ENCODE data around the gene SCD5. TPM values are rescaled to one million over a fixed set of nuclear protein-coding genes. Genes with fewer than 3 reads are reported as not detected.

SCD5 gene
- total RNA-seq, 2 experiments from 2014 or later = 0.47 to 0.76 TPM

DNA sequence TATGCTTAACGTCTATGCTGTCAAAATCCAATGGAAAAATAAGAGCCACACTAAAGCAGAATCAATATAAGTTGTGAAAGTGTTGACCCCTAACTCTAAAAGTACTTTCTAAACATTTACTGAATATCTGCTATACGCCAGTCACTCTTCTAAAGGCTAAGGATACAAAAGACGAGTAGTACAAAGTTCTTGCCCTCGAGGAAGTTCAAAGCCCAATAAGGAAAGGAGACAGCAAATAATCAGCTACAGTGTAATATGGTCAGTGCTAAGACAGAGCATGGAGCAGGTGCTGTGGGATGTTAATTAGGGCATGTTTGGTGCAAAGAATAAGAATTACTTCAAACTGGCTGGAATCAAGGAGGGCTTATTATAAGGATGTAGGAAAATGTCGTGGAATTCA is 205.2 kb downstream of the SCD5 start:
- Histone ChIP-seq H3K4me2 (ENCODE audit: low read length) (no peak overlapping the region), H3K4me3 (ENCODE audit: low read depth, low read length, poor library complexity, severe bottlenecking) (no peak overlapping the region), H3K79me2 (ENCODE audit: insufficient read depth, low read depth, low read length) (no peaks in the 10 kb centered on the region), H3K9me2 (ENCODE audit: insufficient read depth, low read length) (no peaks in the 10 kb centered on the region), H4K20me1 (ENCODE audit: insufficient read depth, low read length) (no peaks in the 10 kb centered on the region), H3K36me3 (ENCODE audit: insufficient read depth, low read length) (no peaks in the 10 kb centered on the region), H3K9me3 (ENCODE audit: low read length) (no peaks in the 10 kb centered on the region), H2AFZ (ENCODE audit: low read length) (no peak overlapping the region), H3K4me1 (ENCODE audit: insufficient read depth, low read length, poor library complexity, severe bottlenecking) (no peaks in the 10 kb centered on the region), H3K27ac (ENCODE audit: low read depth, low read length, poor library complexity, severe bottlenecking) (no peak overlapping the region)
- no peak for DNase-seq (ENCODE audit: low spot score)
- BruUV-seq (replicated peaks) = no TSS peak
- no peak for TF ChIP-seq EZH2phosphoT487 (IDR thresholded peaks at IDR 0.05; ENCODE audit: borderline replicate concordance, low read depth, low read length)
- TF ChIP-seq, protein P1, sequence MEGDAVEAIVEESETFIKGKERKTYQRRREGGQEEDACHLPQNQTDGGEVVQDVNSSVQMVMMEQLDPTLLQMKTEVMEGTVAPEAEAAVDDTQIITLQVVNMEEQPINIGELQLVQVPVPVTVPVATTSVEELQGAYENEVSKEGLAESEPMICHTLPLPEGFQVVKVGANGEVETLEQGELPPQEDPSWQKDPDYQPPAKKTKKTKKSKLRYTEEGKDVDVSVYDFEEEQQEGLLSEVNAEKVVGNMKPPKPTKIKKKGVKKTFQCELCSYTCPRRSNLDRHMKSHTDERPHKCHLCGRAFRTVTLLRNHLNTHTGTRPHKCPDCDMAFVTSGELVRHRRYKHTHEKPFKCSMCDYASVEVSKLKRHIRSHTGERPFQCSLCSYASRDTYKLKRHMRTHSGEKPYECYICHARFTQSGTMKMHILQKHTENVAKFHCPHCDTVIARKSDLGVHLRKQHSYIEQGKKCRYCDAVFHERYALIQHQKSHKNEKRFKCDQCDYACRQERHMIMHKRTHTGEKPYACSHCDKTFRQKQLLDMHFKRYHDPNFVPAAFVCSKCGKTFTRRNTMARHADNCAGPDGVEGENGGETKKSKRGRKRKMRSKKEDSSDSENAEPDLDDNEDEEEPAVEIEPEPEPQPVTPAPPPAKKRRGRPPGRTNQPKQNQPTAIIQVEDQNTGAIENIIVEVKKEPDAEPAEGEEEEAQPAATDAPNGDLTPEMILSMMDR (conservative IDR thresholded peaks at IDR 0.05; ENCODE audit: low read length) = no peak
- ChIA-PET POLR2A (interaction anchor here (0.8 to 1.1 kb wide), 2 partner anchors 9 to 40 kb away, joined by 3 read pairs; no protein-coding TSS in a partner anchor), CTCF (ENCODE audit: unreplicated experiment) (no interaction called here)
- intact Hi-C loops (cut with micrococcal nuclease; ENCODE audit: unreplicated experiment) = no loop called here

DNA sequence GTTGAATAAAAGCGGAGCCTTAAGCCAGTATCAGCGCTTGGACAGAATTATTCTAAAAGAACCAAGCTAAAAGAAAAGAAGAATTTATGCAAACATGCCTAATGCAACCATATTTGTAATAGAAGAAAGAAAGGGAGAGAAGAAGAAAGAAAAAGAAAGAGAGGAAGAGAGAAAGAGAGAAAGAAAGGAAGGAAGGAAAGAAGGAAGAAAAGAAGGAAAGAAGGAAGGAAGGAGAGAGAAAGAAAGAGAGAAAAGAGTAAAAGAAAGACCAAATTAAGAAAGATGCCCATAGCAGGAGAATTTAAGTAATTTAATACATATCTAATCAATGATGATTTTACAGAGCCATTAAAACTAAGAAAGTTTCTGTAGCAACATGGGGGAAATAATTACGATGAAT is 206.0 kb downstream of the SCD5 start:
- no peak for DNase-seq (ENCODE audit: low spot score)
- CTCF ChIA-PET (ENCODE audit: unreplicated experiment) = no interaction called here
- H3K9me2 ChIP-seq (ENCODE audit: insufficient read depth, low read length) = no peaks in the 10 kb centered on the region
- no peaks in the 10 kb centered on the region for H3K9me3 ChIP-seq (ENCODE audit: low read length)
- H3K36me3 ChIP-seq (ENCODE audit: insufficient read depth, low read length) = no peaks in the 10 kb centered on the region
- no peaks in the 10 kb centered on the region for H4K20me1 ChIP-seq (ENCODE audit: insufficient read depth, low read length)
- no TSS peak for BruUV-seq (replicated peaks)
- no peak overlapping the region for H3K27ac ChIP-seq (ENCODE audit: low read depth, low read length, poor library complexity, severe bottlenecking)
- H3K4me1 ChIP-seq (ENCODE audit: insufficient read depth, low read length, poor library complexity, severe bottlenecking) = no peaks in the 10 kb centered on the region
- H2AFZ ChIP-seq (ENCODE audit: low read length) = no peak overlapping the region
- TF ChIP-seq, protein P1 (conservative IDR thresholded peaks at IDR 0.05; ENCODE audit: low read length) = no peak
- TF ChIP-seq EZH2phosphoT487 (IDR thresholded peaks at IDR 0.05; ENCODE audit: borderline replicate concordance, low read depth, low read length) = no peak
- intact Hi-C loops (cut with micrococcal nuclease; ENCODE audit: unreplicated experiment) = no loop called here
- H3K4me3 ChIP-seq (ENCODE audit: low read depth, low read length, poor library complexity, severe bottlenecking) = no peak overlapping the region
- no peaks in the 10 kb centered on the region for H3K79me2 ChIP-seq (ENCODE audit: insufficient read depth, low read depth, low read length)
- no peak overlapping the region for H3K4me2 ChIP-seq (ENCODE audit: low read length)
- POLR2A ChIA-PET = interaction anchor here (0.7 to 0.8 kb wide), 4 partner anchors 40 to 202 kb away, joined by 3 to 9 read pairs (median 5); no protein-coding TSS in a partner anchor

DNA sequence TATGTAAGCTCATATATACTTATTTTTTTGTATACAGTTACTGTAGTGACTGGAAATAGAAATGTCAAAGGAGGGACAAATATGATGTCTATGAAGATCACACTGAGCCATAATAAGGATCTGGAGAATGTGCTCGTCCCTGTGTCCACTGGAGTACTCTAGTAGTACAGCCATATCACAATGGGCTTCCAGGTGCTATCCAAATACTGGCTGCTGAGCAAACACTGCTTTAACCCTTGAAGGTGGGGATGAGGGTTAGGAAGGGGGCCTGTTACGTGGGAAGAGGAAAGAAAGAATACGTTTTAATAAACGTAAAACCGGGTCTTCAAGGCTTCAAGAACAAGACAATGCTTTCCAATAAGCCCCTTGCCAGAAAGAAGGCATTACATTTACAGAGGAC is 207.0 kb downstream of the SCD5 start:
- CTCF ChIA-PET (ENCODE audit: unreplicated experiment) = no interaction called here
- TF ChIP-seq, protein P1 (conservative IDR thresholded peaks at IDR 0.05; ENCODE audit: low read length) = no peak
- no peak for TF ChIP-seq EZH2phosphoT487 (IDR thresholded peaks at IDR 0.05; ENCODE audit: borderline replicate concordance, low read depth, low read length)
- Histone ChIP-seq H3K9me3 (ENCODE audit: low read length) (no peaks in the 10 kb centered on the region), H4K20me1 (ENCODE audit: insufficient read depth, low read length) (no peaks in the 10 kb centered on the region), H3K9me2 (ENCODE audit: insufficient read depth, low read length) (no peaks in the 10 kb centered on the region), H3K4me3 (ENCODE audit: low read depth, low read length, poor library complexity, severe bottlenecking) (no peak overlapping the region), H3K36me3 (ENCODE audit: insufficient read depth, low read length) (no peaks in the 10 kb centered on the region), H3K4me1 (ENCODE audit: insufficient read depth, low read length, poor library complexity, severe bottlenecking) (no peaks in the 10 kb centered on the region), H2AFZ (ENCODE audit: low read length) (no peak overlapping the region), H3K27ac (ENCODE audit: low read depth, low read length, poor library complexity, severe bottlenecking) (no peak overlapping the region), H3K79me2 (ENCODE audit: insufficient read depth, low read depth, low read length) (no peaks in the 10 kb centered on the region), H3K4me2 (ENCODE audit: low read length) (no peak overlapping the region)
- BruUV-seq (replicated peaks) = no TSS peak
- no peak for DNase-seq (ENCODE audit: low spot score)
- POLR2A ChIA-PET = no interaction called here
- intact Hi-C loops (cut with micrococcal nuclease; ENCODE audit: unreplicated experiment) = no loop called here

All from OCI-LY7 (cell line).